HEK293 (cell line): Measurements from ENCODE around the gene HMX3.

Source experiments
- ZNF10 ChIP-seq: fragments of 450-650 bp; formaldehyde crosslinking; IDR thresholded peaks from 2 replicates; pipeline ENCODE4 v1.5.1; 2017; ENCODE audit warnings: missing biosample characterization, missing genetic modification characterization
- ZNF791 ChIP-seq: fragments of 450-650 bp; formaldehyde crosslinking; IDR thresholded peaks from 2 replicates; pipeline ENCODE4 v1.5.1; 2016; ENCODE audit warnings: missing biosample characterization, missing genetic modification characterization
- TF ChIP-seq, protein P1 (sequence below): fragments of 450-650 bp; formaldehyde crosslinking; IDR thresholded peaks from 2 replicates; pipeline ENCODE4 v1.5.1; 2016; ENCODE audit warnings: missing biosample characterization, missing genetic modification characterization
- TF ChIP-seq, protein P2 (sequence below): fragments of 450-650 bp; formaldehyde crosslinking; IDR thresholded peaks from 2 replicates; pipeline ENCODE4 v1.5.1; 2016; ENCODE audit warnings: missing biosample characterization, missing genetic modification characterization, borderline replicate concordance

DNA sequence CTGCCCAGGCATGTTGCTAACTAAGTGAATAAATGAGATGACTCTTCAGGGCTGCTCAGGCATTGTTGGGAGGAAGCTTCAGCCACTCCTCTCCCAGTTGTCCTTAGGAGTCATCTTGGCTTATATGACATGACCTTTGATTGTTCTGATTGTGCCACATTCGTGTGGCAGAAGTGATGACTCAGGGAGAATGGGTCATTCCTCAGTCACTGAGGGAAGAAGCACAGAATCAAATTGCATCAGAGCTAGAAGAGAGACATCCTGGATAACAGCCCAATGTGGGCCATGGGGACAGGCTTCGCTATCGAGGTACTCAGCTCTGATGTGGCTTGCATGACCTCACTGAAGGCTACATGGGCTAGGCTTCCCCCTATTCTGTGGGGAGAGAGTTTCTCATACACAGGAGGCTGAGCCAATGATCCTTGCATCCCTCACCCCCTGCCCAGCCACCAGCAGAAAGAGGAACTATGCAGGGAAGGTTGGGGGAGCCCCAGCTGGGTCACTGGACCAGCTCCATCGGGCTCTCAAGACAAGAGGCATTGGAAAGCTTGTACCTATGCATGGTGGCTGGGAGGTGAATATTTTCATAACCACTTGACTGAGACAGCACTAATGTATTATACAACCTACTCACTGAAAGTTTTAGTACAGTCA is 6.0 kb upstream of the HMX3 start:
- TF ChIP-seq, protein P1, sequence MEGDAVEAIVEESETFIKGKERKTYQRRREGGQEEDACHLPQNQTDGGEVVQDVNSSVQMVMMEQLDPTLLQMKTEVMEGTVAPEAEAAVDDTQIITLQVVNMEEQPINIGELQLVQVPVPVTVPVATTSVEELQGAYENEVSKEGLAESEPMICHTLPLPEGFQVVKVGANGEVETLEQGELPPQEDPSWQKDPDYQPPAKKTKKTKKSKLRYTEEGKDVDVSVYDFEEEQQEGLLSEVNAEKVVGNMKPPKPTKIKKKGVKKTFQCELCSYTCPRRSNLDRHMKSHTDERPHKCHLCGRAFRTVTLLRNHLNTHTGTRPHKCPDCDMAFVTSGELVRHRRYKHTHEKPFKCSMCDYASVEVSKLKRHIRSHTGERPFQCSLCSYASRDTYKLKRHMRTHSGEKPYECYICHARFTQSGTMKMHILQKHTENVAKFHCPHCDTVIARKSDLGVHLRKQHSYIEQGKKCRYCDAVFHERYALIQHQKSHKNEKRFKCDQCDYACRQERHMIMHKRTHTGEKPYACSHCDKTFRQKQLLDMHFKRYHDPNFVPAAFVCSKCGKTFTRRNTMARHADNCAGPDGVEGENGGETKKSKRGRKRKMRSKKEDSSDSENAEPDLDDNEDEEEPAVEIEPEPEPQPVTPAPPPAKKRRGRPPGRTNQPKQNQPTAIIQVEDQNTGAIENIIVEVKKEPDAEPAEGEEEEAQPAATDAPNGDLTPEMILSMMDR (tag by site-specific recombination): no peak
- no peak for TF ChIP-seq ZNF791
- TF ChIP-seq ZNF10 (tag by site-specific recombination): no peak
- TF ChIP-seq, protein P2, sequence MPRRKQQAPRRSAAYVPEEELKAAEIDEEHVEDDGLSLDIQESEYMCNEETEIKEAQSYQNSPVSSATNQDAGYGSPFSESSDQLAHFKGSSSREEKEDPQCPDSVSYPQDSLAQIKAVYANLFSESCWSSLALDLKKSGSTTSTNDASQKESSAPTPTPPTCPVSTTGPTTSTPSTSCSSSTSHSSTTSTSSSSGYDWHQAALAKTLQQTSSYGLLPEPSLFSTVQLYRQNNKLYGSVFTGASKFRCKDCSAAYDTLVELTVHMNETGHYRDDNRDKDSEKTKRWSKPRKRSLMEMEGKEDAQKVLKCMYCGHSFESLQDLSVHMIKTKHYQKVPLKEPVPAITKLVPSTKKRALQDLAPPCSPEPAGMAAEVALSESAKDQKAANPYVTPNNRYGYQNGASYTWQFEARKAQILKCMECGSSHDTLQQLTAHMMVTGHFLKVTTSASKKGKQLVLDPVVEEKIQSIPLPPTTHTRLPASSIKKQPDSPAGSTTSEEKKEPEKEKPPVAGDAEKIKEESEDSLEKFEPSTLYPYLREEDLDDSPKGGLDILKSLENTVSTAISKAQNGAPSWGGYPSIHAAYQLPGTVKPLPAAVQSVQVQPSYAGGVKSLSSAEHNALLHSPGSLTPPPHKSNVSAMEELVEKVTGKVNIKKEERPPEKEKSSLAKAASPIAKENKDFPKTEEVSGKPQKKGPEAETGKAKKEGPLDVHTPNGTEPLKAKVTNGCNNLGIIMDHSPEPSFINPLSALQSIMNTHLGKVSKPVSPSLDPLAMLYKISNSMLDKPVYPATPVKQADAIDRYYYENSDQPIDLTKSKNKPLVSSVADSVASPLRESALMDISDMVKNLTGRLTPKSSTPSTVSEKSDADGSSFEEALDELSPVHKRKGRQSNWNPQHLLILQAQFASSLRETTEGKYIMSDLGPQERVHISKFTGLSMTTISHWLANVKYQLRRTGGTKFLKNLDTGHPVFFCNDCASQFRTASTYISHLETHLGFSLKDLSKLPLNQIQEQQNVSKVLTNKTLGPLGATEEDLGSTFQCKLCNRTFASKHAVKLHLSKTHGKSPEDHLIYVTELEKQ (tag by site-specific recombination): no peak
